HL-60 (cell line): ENCODE results near the gene MREG.

Experiments used
- CTCF ChIP-seq: IDR thresholded peaks from one replicate; pipeline ENCODE4 v1.5.1; 2011; ENCODE audit warnings: low read length, control low read depth, inconsistent platforms; ENCODE audit not compliant: insufficient read depth
- GABPA ChIP-seq: IDR thresholded peaks from 2 replicates; pipeline ENCODE4 v1.6.1; 2012; ENCODE audit warnings: low read depth
- POLR2AphosphoS5 ChIP-seq: IDR thresholded peaks from 2 replicates; pipeline ENCODE4 v1.6.1; 2012; ENCODE audit warnings: low read depth
- REST ChIP-seq: IDR thresholded peaks from 2 replicates; pipeline ENCODE4 v1.6.1; 2012; ENCODE audit warnings: low read depth; ENCODE audit not compliant: insufficient replicate concordance
- SPI1 ChIP-seq: IDR thresholded peaks from 2 replicates; pipeline ENCODE4 v1.6.1; 2012; ENCODE audit warnings: low read depth, mild to moderate bottlenecking, borderline replicate concordance

- TF ChIP-seq REST (no peak), CTCF (no peak), GABPA (no peak), SPI1 (no peak), POLR2AphosphoS5 (no peak)
Observed at GRCh38 chr2:215896921-215897320, 116.4 kb downstream of the MREG start.
